ENCODE measurements around the gene GAREM2.

Gene GAREM2

GRCh38 chr2:26191316-26192159, 18.6 kb downstream of the GAREM2 start:
- TF ChIP-seq, protein P1, sequence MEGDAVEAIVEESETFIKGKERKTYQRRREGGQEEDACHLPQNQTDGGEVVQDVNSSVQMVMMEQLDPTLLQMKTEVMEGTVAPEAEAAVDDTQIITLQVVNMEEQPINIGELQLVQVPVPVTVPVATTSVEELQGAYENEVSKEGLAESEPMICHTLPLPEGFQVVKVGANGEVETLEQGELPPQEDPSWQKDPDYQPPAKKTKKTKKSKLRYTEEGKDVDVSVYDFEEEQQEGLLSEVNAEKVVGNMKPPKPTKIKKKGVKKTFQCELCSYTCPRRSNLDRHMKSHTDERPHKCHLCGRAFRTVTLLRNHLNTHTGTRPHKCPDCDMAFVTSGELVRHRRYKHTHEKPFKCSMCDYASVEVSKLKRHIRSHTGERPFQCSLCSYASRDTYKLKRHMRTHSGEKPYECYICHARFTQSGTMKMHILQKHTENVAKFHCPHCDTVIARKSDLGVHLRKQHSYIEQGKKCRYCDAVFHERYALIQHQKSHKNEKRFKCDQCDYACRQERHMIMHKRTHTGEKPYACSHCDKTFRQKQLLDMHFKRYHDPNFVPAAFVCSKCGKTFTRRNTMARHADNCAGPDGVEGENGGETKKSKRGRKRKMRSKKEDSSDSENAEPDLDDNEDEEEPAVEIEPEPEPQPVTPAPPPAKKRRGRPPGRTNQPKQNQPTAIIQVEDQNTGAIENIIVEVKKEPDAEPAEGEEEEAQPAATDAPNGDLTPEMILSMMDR (IDR thresholded peaks at IDR 0.05; ENCODE audit: borderline replicate concordance, control extremely low read depth, extremely low read depth, insufficient read depth, missing control alignments) = no peak
- no peak for DNase-seq (ENCODE audit: low spot score)
- in situ Hi-C loops (cut with MboI; ENCODE audit: low sequenced_read_pairs, unreplicated experiment) = no loop called here

DNA sequence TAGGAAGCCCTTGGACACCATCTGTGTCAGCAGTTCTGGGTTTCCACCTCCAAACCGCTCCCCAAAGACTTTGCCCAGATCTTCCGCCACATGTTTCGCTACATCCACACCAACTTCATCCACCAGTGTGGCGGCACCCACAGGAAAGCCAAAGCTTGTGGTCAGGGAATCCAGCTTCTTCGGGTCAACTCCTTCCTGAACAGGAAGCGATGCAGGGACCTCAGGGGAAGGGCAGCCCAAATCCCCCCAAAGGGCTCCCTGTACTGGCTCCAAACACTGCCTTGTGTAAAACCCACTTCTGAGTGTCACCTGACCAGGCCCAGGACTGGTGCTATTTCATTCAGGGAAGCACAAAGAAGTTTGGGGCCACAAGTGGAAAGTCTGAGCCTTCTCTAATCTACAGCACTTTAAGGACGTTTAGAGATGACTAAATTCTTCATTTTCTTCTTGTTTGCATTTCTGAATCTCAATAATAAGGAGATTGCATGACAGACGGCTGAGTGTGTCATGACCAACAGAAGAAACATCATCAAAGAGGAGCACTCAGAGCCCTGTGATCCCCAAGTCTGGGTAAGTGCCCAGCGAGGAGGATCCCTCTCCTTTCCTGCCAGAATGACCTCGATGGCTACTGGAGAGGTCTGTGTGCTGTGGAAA, 20.8 kb downstream of the GAREM2 start:
- in situ Hi-C loops (cut with MboI; ENCODE audit: low sequenced_read_pairs, unreplicated experiment) = no loop called here
- DNase-seq (ENCODE audit: low spot score) = no peak
- TF ChIP-seq, protein P1 (IDR thresholded peaks at IDR 0.05; ENCODE audit: borderline replicate concordance, control extremely low read depth, extremely low read depth, insufficient read depth, missing control alignments) = no peak

DNA sequence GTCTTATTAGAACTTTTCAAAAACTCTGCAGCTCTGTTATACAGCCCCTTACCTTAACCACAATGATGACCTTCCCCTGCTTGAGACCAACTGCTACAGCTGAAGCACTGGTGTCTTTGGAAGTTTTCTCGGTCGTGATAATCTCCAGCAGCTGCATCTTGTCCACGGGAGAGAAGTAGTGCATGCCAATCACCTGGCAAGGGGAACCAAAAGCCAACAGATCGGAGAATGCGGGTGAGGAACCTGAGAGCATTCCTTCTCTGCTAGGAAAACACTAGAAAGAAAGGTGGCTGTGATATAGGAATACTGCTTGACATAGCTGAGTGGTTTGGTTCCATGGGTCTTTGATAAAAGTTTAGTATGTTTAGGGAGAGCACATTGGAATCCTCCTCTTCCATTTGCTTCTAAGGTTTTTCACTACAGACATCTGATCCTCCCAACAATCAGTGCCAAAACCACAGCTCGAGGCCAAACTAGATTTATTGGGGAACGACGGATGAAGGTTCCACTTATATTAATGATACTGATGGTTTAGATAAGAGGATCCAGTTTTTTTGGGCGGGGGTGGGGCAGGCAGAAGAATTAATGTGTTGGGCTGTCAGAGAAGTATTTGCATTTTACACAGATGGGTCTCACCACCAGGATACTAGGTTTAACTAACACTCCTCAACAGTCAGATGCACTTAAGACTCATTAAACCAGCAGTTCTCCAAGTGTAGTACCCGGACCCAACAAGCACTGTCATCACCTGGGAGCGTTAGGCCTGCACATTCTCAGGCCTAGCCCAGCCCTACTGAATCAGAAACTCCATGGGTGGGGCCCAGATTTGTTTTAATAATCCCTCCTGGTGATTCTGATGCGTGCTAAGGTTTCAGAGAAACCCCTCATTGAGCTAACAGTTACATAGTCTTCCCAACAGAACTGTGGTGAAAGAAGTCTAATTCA, 22.4 kb downstream of the GAREM2 start:
- in situ Hi-C loops (cut with MboI; ENCODE audit: low sequenced_read_pairs, unreplicated experiment) = no loop called here
- no peak for DNase-seq (ENCODE audit: low spot score)
- TF ChIP-seq, protein P1 (IDR thresholded peaks at IDR 0.05; ENCODE audit: borderline replicate concordance, control extremely low read depth, extremely low read depth, insufficient read depth, missing control alignments) = no peak

DNA sequence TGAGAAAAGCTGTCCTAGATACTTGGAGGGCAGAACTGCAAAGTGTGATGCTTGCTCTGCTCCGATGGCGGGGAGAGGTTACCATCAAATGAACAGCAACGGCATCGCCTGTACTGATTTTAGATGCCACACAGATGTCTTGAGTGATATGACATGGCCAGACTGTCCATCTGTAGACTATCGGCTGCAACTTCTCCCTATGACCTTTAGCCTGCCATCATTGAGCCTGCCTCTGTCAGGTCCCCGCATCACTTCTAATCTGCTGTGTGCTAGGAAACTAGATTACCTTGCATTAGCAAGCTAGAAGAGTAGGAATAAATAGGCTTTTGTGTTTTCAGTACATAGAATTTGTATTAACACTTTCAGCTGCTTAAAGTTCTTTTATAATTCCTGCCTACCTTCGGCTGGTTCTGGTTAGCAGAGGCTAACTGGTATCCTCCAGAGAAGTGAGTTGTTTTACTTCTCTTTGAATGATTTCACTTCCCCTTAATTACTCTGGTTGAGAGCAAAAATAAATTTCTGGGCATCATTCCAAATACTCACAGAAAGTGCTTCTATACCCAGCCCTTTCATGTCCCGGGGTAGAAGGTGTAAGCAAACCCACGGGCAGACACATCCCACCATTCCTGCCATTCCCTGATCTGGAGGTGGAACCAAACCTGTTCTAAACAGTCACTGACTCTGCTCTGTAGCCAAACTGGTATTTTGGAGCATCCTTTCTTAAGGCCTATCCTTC, 24.0 kb downstream of the GAREM2 start:
- TF ChIP-seq, protein P1 (IDR thresholded peaks at IDR 0.05; ENCODE audit: borderline replicate concordance, control extremely low read depth, extremely low read depth, insufficient read depth, missing control alignments) = no peak
- peak; percentile 53 for DNase-seq (ENCODE audit: low spot score)
- in situ Hi-C loops (cut with MboI; ENCODE audit: low sequenced_read_pairs, unreplicated experiment) = no loop called here

- TF ChIP-seq, protein P1 (IDR thresholded peaks at IDR 0.05; ENCODE audit: borderline replicate concordance, control extremely low read depth, extremely low read depth, insufficient read depth, missing control alignments) = no peak
- in situ Hi-C loops (cut with MboI; ENCODE audit: low sequenced_read_pairs, unreplicated experiment) = no loop called here
Measured at GRCh38 chr2:26197516-26197915, 24.6 kb downstream of the GAREM2 start.

More at GRCh38 chr2:26197516-26197915, 24.6 kb downstream of the GAREM2 start:
- DNase-seq (ENCODE audit: low spot score) = no peak
